ENCODE data around the gene ZFYVE9. TPM values are rescaled to one million over a fixed set of nuclear protein-coding genes. Genes with fewer than 3 reads are reported as not detected.
"Not testable (repeated sequence)": the region's sequence is repeated elsewhere in the genome, so short reads cannot be mapped to it uniquely, and the experiment has no call there.

Gene ZFYVE9
- polyA plus RNA-seq, 1 donor from 2014 or later: 18.1 TPM

DNA sequence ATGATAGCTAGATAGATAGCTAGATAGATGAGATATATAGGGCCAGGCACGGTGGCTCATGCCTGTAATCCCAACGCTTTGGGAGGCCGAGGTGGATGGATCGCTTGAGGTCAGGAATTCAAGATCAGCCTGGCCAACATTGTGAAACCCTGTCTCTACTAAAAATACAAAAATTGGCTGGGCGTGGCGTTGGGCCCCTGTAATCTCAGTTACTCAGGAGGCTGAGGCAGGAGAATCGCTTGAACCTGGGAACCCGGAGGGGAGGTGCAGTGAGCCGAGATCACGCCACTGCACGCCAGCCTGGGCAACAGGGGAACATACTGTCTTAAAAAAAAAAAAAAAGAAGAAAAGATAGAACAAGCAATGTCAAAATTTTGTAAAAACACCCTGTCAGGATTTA is 8.6 kb downstream of the ZFYVE9 start:
- not testable (repeated sequence) for H3K9me3 ChIP-seq (ENCODE audit: low read length); H3K4me3 ChIP-seq (ENCODE audit: low read length); H4K20me1 ChIP-seq (ENCODE audit: insufficient read depth); H3K36me3 ChIP-seq (ENCODE audit: insufficient read depth, low read length); H3F3A ChIP-seq (ENCODE audit: insufficient read depth, low read length, poor library complexity, severe bottlenecking); H3K27me3 ChIP-seq (ENCODE audit: insufficient read depth, low read depth, low read length); H2AFZ ChIP-seq (ENCODE audit: low read depth, low read length); H3K9me2 ChIP-seq (ENCODE audit: insufficient read depth, low read length); H3K9ac ChIP-seq (ENCODE audit: low read length); H3K4me2 ChIP-seq (ENCODE audit: low read length); H3K27ac ChIP-seq (ENCODE audit: low read length)
- H3K79me2 ChIP-seq (replicated peaks; ENCODE audit: insufficient read depth, low read length): peaks cover 23% of the 10 kb centered on the region

DNA sequence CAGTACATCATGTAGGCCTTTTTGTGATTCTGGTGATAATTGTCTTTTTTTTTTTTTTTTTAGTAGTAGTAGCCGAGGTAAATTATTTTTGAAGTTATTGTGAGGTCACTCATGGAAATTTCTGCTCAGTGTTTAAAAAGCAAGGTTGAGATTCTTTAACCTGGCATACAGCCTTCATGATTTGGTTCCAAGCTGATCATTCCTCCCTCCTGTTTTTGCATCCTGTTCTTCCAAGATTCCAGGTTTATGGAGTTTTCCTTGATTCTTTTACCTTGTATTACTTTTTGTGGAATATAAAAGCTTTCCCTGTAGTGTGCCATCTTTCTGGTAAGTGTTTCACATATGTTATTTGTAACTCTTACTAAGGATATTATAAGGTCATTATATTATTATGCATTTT is 9.1 kb downstream of the ZFYVE9 start:
- TF ChIP-seq RAD21 (conservative IDR thresholded peaks at IDR 0.05) (no peak), MXI1 (conservative IDR thresholded peaks at IDR 0.05; ENCODE audit: poor library complexity, severe bottlenecking) (no peak), POLR2AphosphoS5 (IDR thresholded peaks at IDR 0.05) (no peak), SMC3 (conservative IDR thresholded peaks at IDR 0.05; ENCODE audit: poor library complexity) (no peak), TAF1 (IDR thresholded peaks at IDR 0.05; ENCODE audit: low read depth) (no peak), EZH2 (IDR thresholded peaks at IDR 0.05; ENCODE audit: borderline replicate concordance, insufficient read depth, low read length, poor library complexity, severe bottlenecking) (no peak)
- TF ChIP-seq, protein P1, sequence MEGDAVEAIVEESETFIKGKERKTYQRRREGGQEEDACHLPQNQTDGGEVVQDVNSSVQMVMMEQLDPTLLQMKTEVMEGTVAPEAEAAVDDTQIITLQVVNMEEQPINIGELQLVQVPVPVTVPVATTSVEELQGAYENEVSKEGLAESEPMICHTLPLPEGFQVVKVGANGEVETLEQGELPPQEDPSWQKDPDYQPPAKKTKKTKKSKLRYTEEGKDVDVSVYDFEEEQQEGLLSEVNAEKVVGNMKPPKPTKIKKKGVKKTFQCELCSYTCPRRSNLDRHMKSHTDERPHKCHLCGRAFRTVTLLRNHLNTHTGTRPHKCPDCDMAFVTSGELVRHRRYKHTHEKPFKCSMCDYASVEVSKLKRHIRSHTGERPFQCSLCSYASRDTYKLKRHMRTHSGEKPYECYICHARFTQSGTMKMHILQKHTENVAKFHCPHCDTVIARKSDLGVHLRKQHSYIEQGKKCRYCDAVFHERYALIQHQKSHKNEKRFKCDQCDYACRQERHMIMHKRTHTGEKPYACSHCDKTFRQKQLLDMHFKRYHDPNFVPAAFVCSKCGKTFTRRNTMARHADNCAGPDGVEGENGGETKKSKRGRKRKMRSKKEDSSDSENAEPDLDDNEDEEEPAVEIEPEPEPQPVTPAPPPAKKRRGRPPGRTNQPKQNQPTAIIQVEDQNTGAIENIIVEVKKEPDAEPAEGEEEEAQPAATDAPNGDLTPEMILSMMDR (IDR thresholded peaks at IDR 0.05; ENCODE audit: poor library complexity, severe bottlenecking): no peak
- no peaks in the 10 kb centered on the region for H3K9me2 ChIP-seq (ENCODE audit: insufficient read depth, low read length)
- no peak overlapping the region for H2AFZ ChIP-seq (ENCODE audit: low read depth, low read length)
- H3K79me2 ChIP-seq (replicated peaks; ENCODE audit: insufficient read depth, low read length): peaks cover 19% of the 10 kb centered on the region
- H3K36me3 ChIP-seq (ENCODE audit: insufficient read depth, low read length): no peaks in the 10 kb centered on the region
- no peaks in the 10 kb centered on the region for H4K20me1 ChIP-seq (ENCODE audit: insufficient read depth)
- H3K27me3 ChIP-seq (ENCODE audit: insufficient read depth, low read depth, low read length): no peaks in the 10 kb centered on the region
- no peaks in the 10 kb centered on the region for H3K9me3 ChIP-seq (ENCODE audit: low read length)
- H3K27ac ChIP-seq (ENCODE audit: low read length): no peak overlapping the region
- no peak overlapping the region for H3K4me2 ChIP-seq (ENCODE audit: low read length)
- no peak overlapping the region for H3K9ac ChIP-seq (ENCODE audit: low read length)
- no peak overlapping the region for H3K4me3 ChIP-seq (ENCODE audit: low read length)
- no peaks in the 10 kb centered on the region for H3F3A ChIP-seq (ENCODE audit: insufficient read depth, low read length, poor library complexity, severe bottlenecking)

DNA sequence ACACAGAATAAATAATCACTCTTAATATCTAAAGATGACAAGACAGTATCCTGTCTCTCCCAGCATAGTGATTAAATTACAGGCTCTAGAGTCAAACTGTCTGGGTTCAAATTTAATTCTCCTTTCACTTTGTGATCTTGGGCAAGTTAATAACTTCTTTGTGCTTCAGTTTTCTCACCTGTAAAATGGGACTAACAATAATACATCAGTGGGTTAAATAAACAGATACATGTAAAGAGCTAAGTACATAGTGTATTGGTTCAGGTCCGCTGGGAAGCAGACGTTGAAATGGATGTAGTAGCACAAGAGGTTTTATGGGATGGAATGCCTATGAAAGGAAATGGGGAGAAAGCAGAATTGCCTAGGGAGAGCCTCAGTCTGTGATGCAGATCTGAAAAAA is 10.7 kb downstream of the ZFYVE9 start:
- H4K20me1 ChIP-seq (ENCODE audit: insufficient read depth): no peaks in the 10 kb centered on the region
- H3K4me3 ChIP-seq (ENCODE audit: low read length): no peak overlapping the region
- no peak overlapping the region for H2AFZ ChIP-seq (ENCODE audit: low read depth, low read length)
- H3K4me2 ChIP-seq (ENCODE audit: low read length): no peak overlapping the region
- no peaks in the 10 kb centered on the region for H3K9me3 ChIP-seq (ENCODE audit: low read length)
- H3K9ac ChIP-seq (ENCODE audit: low read length): no peak overlapping the region
- no peaks in the 10 kb centered on the region for H3K27me3 ChIP-seq (ENCODE audit: insufficient read depth, low read depth, low read length)
- no peaks in the 10 kb centered on the region for H3F3A ChIP-seq (ENCODE audit: insufficient read depth, low read length, poor library complexity, severe bottlenecking)
- TF ChIP-seq TAF1 (IDR thresholded peaks at IDR 0.05; ENCODE audit: low read depth) (no peak), POLR2AphosphoS5 (IDR thresholded peaks at IDR 0.05) (no peak), RAD21 (conservative IDR thresholded peaks at IDR 0.05) (no peak), EZH2 (IDR thresholded peaks at IDR 0.05; ENCODE audit: borderline replicate concordance, insufficient read depth, low read length, poor library complexity, severe bottlenecking) (no peak), MXI1 (conservative IDR thresholded peaks at IDR 0.05; ENCODE audit: poor library complexity, severe bottlenecking) (no peak), EP300 (conservative IDR thresholded peaks at IDR 0.05; ENCODE audit: poor library complexity, severe bottlenecking) (no peak), SMC3 (conservative IDR thresholded peaks at IDR 0.05; ENCODE audit: poor library complexity) (no peak)
- TF ChIP-seq, protein P1 (IDR thresholded peaks at IDR 0.05; ENCODE audit: poor library complexity, severe bottlenecking): no peak
- TF ChIP-seq, protein P2, sequence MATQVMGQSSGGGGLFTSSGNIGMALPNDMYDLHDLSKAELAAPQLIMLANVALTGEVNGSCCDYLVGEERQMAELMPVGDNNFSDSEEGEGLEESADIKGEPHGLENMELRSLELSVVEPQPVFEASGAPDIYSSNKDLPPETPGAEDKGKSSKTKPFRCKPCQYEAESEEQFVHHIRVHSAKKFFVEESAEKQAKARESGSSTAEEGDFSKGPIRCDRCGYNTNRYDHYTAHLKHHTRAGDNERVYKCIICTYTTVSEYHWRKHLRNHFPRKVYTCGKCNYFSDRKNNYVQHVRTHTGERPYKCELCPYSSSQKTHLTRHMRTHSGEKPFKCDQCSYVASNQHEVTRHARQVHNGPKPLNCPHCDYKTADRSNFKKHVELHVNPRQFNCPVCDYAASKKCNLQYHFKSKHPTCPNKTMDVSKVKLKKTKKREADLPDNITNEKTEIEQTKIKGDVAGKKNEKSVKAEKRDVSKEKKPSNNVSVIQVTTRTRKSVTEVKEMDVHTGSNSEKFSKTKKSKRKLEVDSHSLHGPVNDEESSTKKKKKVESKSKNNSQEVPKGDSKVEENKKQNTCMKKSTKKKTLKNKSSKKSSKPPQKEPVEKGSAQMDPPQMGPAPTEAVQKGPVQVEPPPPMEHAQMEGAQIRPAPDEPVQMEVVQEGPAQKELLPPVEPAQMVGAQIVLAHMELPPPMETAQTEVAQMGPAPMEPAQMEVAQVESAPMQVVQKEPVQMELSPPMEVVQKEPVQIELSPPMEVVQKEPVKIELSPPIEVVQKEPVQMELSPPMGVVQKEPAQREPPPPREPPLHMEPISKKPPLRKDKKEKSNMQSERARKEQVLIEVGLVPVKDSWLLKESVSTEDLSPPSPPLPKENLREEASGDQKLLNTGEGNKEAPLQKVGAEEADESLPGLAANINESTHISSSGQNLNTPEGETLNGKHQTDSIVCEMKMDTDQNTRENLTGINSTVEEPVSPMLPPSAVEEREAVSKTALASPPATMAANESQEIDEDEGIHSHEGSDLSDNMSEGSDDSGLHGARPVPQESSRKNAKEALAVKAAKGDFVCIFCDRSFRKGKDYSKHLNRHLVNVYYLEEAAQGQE (IDR thresholded peaks at IDR 0.05; ENCODE audit: borderline replicate concordance): no peak
- H3K36me3 ChIP-seq (ENCODE audit: insufficient read depth, low read length): no peaks in the 10 kb centered on the region
- H3K79me2 ChIP-seq (replicated peaks; ENCODE audit: insufficient read depth, low read length): peaks cover 4% of the 10 kb centered on the region
- H3K27ac ChIP-seq (ENCODE audit: low read length): no peak overlapping the region
- no peaks in the 10 kb centered on the region for H3K9me2 ChIP-seq (ENCODE audit: insufficient read depth, low read length)
